Trophoblast cell (in vitro differentiated cells and primary cell): ENCODE results near the gene ATP5PO.

Source experiments
- DNase-seq, 2 donors: peaks; one replicate each; pipeline ENCODE4 v3.0.0-alpha.2; 2016
- H2AFZ ChIP-seq: 2 replicates; pipeline ENCODE4 v1.6.1; 2013; ENCODE audit warnings: low read length, moderate library complexity, mild to moderate bottlenecking; ENCODE audit not compliant: insufficient read depth, poor library complexity
- H2AK5ac ChIP-seq: 2 replicates; pipeline ENCODE4 v1.6.1; 2013; ENCODE audit warnings: mild to moderate bottlenecking, low read length
- H2BK120ac ChIP-seq: 2 replicates; pipeline ENCODE4 v1.6.1; 2013; ENCODE audit warnings: low read length, mild to moderate bottlenecking, moderate library complexity; ENCODE audit not compliant: insufficient read depth, poor library complexity
- H2BK12ac ChIP-seq: 2 replicates; pipeline ENCODE4 v1.6.1; 2013; ENCODE audit warnings: mild to moderate bottlenecking, low read length, moderate library complexity
- H2BK5ac ChIP-seq: 2 replicates; pipeline ENCODE4 v1.6.1; 2013; ENCODE audit warnings: low read length, low read depth, moderate library complexity, mild to moderate bottlenecking; ENCODE audit not compliant: poor library complexity
- H3K14ac ChIP-seq: 2 replicates; pipeline ENCODE4 v1.6.1; 2013; ENCODE audit warnings: mild to moderate bottlenecking, low read length
- H3K18ac ChIP-seq: 2 replicates; pipeline ENCODE4 v1.6.1; 2013; ENCODE audit warnings: mild to moderate bottlenecking, low read length
- H3K23ac ChIP-seq: 2 replicates; pipeline ENCODE4 v1.6.1; 2013; ENCODE audit warnings: low read length
- H3K27ac ChIP-seq: 2 replicates; pipeline ENCODE4 v1.5.1; 2013; ENCODE audit warnings: low read depth, mild to moderate bottlenecking, inconsistent platforms, low read length, moderate library complexity
- H3K27me3 ChIP-seq: 2 replicates; pipeline ENCODE4 v1.6.1; 2013; ENCODE audit warnings: inconsistent platforms, mild to moderate bottlenecking, low read length, moderate library complexity; ENCODE audit not compliant: insufficient read depth
- H3K36me3 ChIP-seq, 2 experiments: 1 replicate in 1 of 2; 2 replicates in 1 of 2; pipeline ENCODE4 v1.6.1; 2013; ENCODE audit warnings: low read length in 2 of 2, mild to moderate bottlenecking in 2 of 2, moderate library complexity in 1 of 2; ENCODE audit not compliant: insufficient read depth in 2 of 2, control insufficient read depth in 1 of 2
- H3K4ac ChIP-seq: 2 replicates; pipeline ENCODE4 v1.6.1; 2013; ENCODE audit warnings: low read depth, mild to moderate bottlenecking, low read length, moderate library complexity
- H3K4me1 ChIP-seq, 2 experiments: 1 replicate in 1 of 2; 2 replicates in 1 of 2; pipeline ENCODE4 v1.6.1; 2013; ENCODE audit warnings: low read length in 2 of 2, mild to moderate bottlenecking in 2 of 2, moderate library complexity in 1 of 2; ENCODE audit not compliant: insufficient read depth in 2 of 2, control insufficient read depth in 1 of 2
- H3K4me2 ChIP-seq: 2 replicates; pipeline ENCODE4 v1.6.1; 2013; ENCODE audit warnings: inconsistent platforms, mild to moderate bottlenecking, low read length, moderate library complexity
- H3K4me3 ChIP-seq: 2 replicates; pipeline ENCODE4 v1.5.1; 2013; ENCODE audit warnings: mild to moderate bottlenecking, low read depth, low read length, inconsistent platforms
- H3K79me1 ChIP-seq: one replicate; pipeline ENCODE4 v1.6.1; 2013; ENCODE audit warnings: low read length
- H3K79me2 ChIP-seq: 2 replicates; pipeline ENCODE4 v1.6.1; 2013; ENCODE audit warnings: low read length, mild to moderate bottlenecking; ENCODE audit not compliant: control insufficient read depth, insufficient read depth, poor library complexity
- H3K9ac ChIP-seq: 2 replicates; pipeline ENCODE4 v1.6.1; 2013; ENCODE audit warnings: mild to moderate bottlenecking, low read length
- H3K9me3 ChIP-seq: 2 replicates; pipeline ENCODE4 v1.6.1; 2013; ENCODE audit warnings: low read depth, mild to moderate bottlenecking, control low read depth, inconsistent platforms, low read length; ENCODE audit not compliant: insufficient read depth
- H4K12ac ChIP-seq: 2 replicates; pipeline ENCODE4 v1.6.1; 2013; ENCODE audit warnings: low read depth, mild to moderate bottlenecking, low read length, moderate library complexity
- H4K8ac ChIP-seq: 2 replicates; pipeline ENCODE4 v1.6.1; 2013; ENCODE audit warnings: low read depth, mild to moderate bottlenecking, low read length, moderate library complexity
- H4K91ac ChIP-seq: one replicate; pipeline ENCODE4 v1.6.1; 2013; ENCODE audit warnings: low read depth, mild to moderate bottlenecking, low read length, moderate library complexity
- WGBS: extraction: QIAGEN DNeasy Blood & Tissue Kit; methylation state at CpG from one replicate; pipeline ENCODE4 v1.1.7; 2013; ENCODE audit warnings: missing lambda C conversion rate; ENCODE audit not compliant: insufficient read length, insufficient coverage; ENCODE audit errors: extremely low coverage; 5-methylcytosine and 5-hydroxymethylcytosine counted together

Gene ATP5PO

GRCh38 chr21:33881689-33882440, 33.7 kb downstream of the ATP5PO start:
- H4K12ac ChIP-seq = no peak overlapping the region
- WGBS = no CpG with 5 or more reads among the region's 9 CpGs

GRCh38 chr21:33880626-33881025, 35.0 kb downstream of the ATP5PO start:
- Histone ChIP-seq H3K4ac (no peak overlapping the region), H3K4me2 (no peak overlapping the region), H3K36me3 (no peaks in the 10 kb centered on the region), H3K18ac (no peak overlapping the region), H2BK12ac (no peak overlapping the region), H3K14ac (no peak overlapping the region), H2BK5ac (no peak overlapping the region), H3K23ac (no peak overlapping the region), H2AFZ (no peak overlapping the region), H3K9me3 (no peaks in the 10 kb centered on the region), H3K27me3 (no peaks in the 10 kb centered on the region), H3K27ac (no peak overlapping the region), H4K12ac (no peak overlapping the region), H2AK5ac (no peak overlapping the region), H3K4me1 (no peaks in the 10 kb centered on the region), H3K9ac (no peak overlapping the region), H2BK120ac (no peak overlapping the region), H4K91ac (no peak overlapping the region), H4K8ac (no peak overlapping the region), H3K4me3 (no peak overlapping the region), H3K79me2 (no peaks in the 10 kb centered on the region), H3K79me1 (no peaks in the 10 kb centered on the region)
- WGBS = no CpG with 5 or more reads among the region's 13 CpGs
- no peak for DNase-seq

More at GRCh38 chr21:33881689-33882440, 33.7 kb downstream of the ATP5PO start:
- H3K4me3 ChIP-seq = no peak overlapping the region
- H3K23ac ChIP-seq = no peak overlapping the region
- H2BK5ac ChIP-seq = no peak overlapping the region
- H3K9me3 ChIP-seq = no peaks in the 10 kb centered on the region
- DNase-seq = no peak
- H3K4ac ChIP-seq = no peak overlapping the region
- H3K27ac ChIP-seq = no peak overlapping the region
- H3K27me3 ChIP-seq = no peaks in the 10 kb centered on the region
- no peak overlapping the region for H2BK12ac ChIP-seq
- H3K4me1 ChIP-seq = no peaks in the 10 kb centered on the region
- no peaks in the 10 kb centered on the region for H3K79me1 ChIP-seq
- H2BK120ac ChIP-seq = no peak overlapping the region
- no peak overlapping the region for H4K8ac ChIP-seq
- no peaks in the 10 kb centered on the region for H3K79me2 ChIP-seq
- no peak overlapping the region for H3K9ac ChIP-seq
- H3K36me3 ChIP-seq = no peaks in the 10 kb centered on the region
- no peak overlapping the region for H4K91ac ChIP-seq
- no peak overlapping the region for H3K14ac ChIP-seq
- no peak overlapping the region for H2AFZ ChIP-seq
- H3K18ac ChIP-seq = no peak overlapping the region
- no peak overlapping the region for H3K4me2 ChIP-seq
- no peak overlapping the region for H2AK5ac ChIP-seq

- Histone ChIP-seq H3K4me2 (no peak overlapping the region), H3K18ac (no peak overlapping the region), H4K12ac (no peak overlapping the region), H2BK5ac (no peak overlapping the region), H4K8ac (no peak overlapping the region), H3K79me1 (no peaks in the 10 kb centered on the region), H3K4me3 (no peak overlapping the region), H3K27ac (no peak overlapping the region), H3K23ac (no peak overlapping the region), H2AK5ac (no peak overlapping the region), H3K9me3 (no peaks in the 10 kb centered on the region), H2AFZ (no peak overlapping the region), H2BK120ac (no peak overlapping the region), H3K79me2 (no peaks in the 10 kb centered on the region), H3K4ac (no peak overlapping the region), H3K4me1 (no peaks in the 10 kb centered on the region), H3K27me3 (no peaks in the 10 kb centered on the region), H2BK12ac (no peak overlapping the region), H3K14ac (no peak overlapping the region), H3K36me3 (no peaks in the 10 kb centered on the region), H3K9ac (no peak overlapping the region), H4K91ac (no peak overlapping the region)
- no peak for DNase-seq
- no CpG with 5 or more reads among the region's 6 CpGs for WGBS
Measured at GRCh38 chr21:33878824-33879223, 36.8 kb downstream of the ATP5PO start.

DNA sequence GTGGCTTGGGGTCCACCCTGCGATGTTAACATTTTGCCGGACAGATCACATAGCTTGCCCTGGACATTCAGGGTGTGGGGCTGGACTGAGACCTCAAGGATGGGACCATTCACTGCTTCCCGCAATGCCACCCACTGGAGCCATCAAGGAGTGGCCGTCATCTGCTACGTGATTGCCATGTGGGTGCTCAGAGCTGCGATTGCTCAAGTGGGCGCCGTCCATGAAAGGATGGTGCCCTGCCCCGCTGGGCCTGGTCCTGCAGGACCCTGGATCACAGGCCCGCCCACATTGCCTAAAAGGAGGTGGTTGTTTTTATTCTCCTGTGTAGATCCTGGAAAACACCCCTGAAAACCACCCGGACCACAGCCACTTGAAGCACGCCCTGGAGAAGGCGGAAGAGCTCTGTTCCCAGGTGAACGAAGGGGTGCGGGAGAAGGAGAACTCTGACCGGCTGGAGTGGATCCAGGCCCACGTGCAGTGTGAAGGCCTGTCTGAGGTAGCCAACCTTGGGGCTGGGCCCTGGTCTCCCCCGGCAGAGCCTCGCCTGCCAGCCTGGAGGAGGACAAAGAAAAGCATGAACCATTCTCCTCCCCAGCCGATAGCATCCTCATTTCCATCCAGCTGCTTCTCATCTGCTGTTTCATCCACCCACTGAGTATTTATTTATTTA, 40.4 kb downstream of the ATP5PO start:
- Histone ChIP-seq H4K91ac (no peak overlapping the region), H4K12ac (no peak overlapping the region), H2AFZ (no peak overlapping the region), H3K9ac (no peak overlapping the region), H2BK120ac (no peak overlapping the region), H2AK5ac (no peak overlapping the region), H3K23ac (no peak overlapping the region), H4K8ac (no peak overlapping the region), H3K79me2 (no peaks in the 10 kb centered on the region), H3K18ac (no peak overlapping the region), H3K4me1 (no peaks in the 10 kb centered on the region), H3K4me2 (no peak overlapping the region), H3K27ac (no peak overlapping the region), H2BK12ac (no peak overlapping the region), H3K4me3 (no peak overlapping the region), H3K27me3 (no peaks in the 10 kb centered on the region), H3K36me3 (no peaks in the 10 kb centered on the region), H3K4ac (no peak overlapping the region), H3K9me3 (no peaks in the 10 kb centered on the region), H3K79me1 (no peaks in the 10 kb centered on the region), H2BK5ac (no peak overlapping the region), H3K14ac (no peak overlapping the region)
- DNase-seq = no peak
- WGBS = no CpG with 5 or more reads among the region's 20 CpGs
